Heart left ventricle (tissue), 13 donors: Measurements from ENCODE around the gene SERINC5.

Experiments
- POLR2A ChIP-seq, 2 donors: fragments of 450-650 bp; IDR thresholded peaks; one replicate each; pipeline ENCODE4 v1.6.1; 2017; ENCODE audit warnings: antibody characterized with exemption in 2 of 2, mild to moderate bottlenecking in 2 of 2, moderate library complexity in 2 of 2
- TF ChIP-seq, protein P1 (sequence below), 12 donors: fragments of 200-600 bp; sonication (generic) in 4 of 12; IDR thresholded peaks; one replicate each; pipeline versions ENCODE4 v1.5.0 to v1.8.0; 2018 to 2022; ENCODE audit warnings: antibody characterized with exemption in 12 of 12, mild to moderate bottlenecking in 5 of 12
- donor health status: ischemic (EF 13 %, LVEDD 7.1; RV severe dilation, severe dysfunction).
- donor health status: DM: no; HTN: yes; CAD: no.
- donor health status: DM: no; HTN: no; CAD: no.
- donor health status: ischemic (EF 25% LVEDD 6.9; RV normal size, moderate dysfunction).
- donor health status: ischemic (EF 25% LVEDD 5.7; RV mildly dilated, moderate dysfunction).
- donor health status: ischemic (EF 35%, LVEDD 5.7; RV mildly dilated, moderate dysfunction).
- donor health status: nonischemic (EF 11% LVEDD 7.7; RV severe dilation, severe dysfunction).
- donor health status: DM: yes; HTN: yes; CAD: no.
- donor health status: PGD.
- donor health status: ischemic (EF 29% LVEDD 5.4; RV normal size, mild dysfunction).
- donor health status: nonischemic (EF 23%, LVEDD 6.1; RV moderate dilation, normal function).

DNA sequence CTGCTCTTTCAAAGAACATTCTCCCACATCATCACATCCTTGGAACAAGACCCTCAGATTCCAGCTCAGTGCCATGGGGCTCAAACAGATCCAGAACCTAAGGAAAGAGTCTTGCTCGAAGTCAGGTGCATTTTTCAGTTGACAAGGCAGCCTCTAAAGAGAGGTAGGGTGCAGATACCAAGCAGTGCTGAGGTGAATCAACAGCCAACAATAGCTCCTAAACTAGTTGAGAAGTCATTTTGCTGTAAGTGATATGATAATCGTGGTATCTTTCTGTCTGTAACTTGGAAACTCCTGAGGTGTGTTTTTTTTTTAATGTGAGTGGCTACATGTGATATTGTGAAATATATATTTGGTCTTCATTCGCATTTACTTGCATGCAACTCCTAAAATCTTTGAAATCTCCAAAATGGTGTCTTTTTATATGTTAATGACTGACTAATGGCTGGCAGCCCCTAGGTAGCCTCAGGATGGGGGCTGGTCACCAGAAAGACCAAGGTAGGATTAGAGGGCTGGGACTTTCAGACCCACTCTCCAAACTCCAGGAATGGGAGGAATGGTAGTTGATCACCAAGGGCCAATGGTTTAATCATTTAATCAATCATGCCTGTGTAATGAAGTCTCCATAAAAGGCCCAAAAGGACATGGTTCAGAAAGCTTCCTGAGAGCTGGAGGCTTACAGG lies 96.6 kb downstream of the SERINC5 start:
- TF ChIP-seq, protein P1, sequence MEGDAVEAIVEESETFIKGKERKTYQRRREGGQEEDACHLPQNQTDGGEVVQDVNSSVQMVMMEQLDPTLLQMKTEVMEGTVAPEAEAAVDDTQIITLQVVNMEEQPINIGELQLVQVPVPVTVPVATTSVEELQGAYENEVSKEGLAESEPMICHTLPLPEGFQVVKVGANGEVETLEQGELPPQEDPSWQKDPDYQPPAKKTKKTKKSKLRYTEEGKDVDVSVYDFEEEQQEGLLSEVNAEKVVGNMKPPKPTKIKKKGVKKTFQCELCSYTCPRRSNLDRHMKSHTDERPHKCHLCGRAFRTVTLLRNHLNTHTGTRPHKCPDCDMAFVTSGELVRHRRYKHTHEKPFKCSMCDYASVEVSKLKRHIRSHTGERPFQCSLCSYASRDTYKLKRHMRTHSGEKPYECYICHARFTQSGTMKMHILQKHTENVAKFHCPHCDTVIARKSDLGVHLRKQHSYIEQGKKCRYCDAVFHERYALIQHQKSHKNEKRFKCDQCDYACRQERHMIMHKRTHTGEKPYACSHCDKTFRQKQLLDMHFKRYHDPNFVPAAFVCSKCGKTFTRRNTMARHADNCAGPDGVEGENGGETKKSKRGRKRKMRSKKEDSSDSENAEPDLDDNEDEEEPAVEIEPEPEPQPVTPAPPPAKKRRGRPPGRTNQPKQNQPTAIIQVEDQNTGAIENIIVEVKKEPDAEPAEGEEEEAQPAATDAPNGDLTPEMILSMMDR (IDR thresholded peaks at IDR 0.05): no peak
- no peak for TF ChIP-seq POLR2A (IDR thresholded peaks at IDR 0.05)
